GM23338 (cell line): ENCODE measurements around the gene ADGRD1. TPM values are rescaled to one million over a fixed set of nuclear protein-coding genes. Genes with fewer than 3 reads are reported as not detected.

Experiments used
- ATAC-seq: fragments of 200-7000 bp; cut with Tn5 transposase; 3 replicates; pipeline ENCODE4 v1.9.1; 2020
- DNase-seq: peaks from one replicate; pipeline ENCODE4 v3.0.0-alpha.2; 2015; ENCODE audit warnings: low spot score
- H2AFZ ChIP-seq: fragments of 200-600 bp; sonication (generic); 2 replicates; pipeline ENCODE4 v1.8.0; 2016; ENCODE audit warnings: antibody characterized with exemption, mild to moderate bottlenecking, moderate library complexity
- H3F3A ChIP-seq: fragments of 200-600 bp; sonication (generic); replicated peaks from 2 replicates; pipeline ENCODE4 v1.8.0; 2017; ENCODE audit warnings: antibody characterized with exemption, mixed run types, low read depth
- H3K27ac ChIP-seq: fragments of 200-600 bp; sonication (generic); 2 replicates; pipeline ENCODE4 v1.6.1; 2016; ENCODE audit warnings: low read depth
- H3K27me3 ChIP-seq: fragments of 200-600 bp; sonication (generic); 2 replicates; pipeline ENCODE4 v1.8.0; 2016; ENCODE audit warnings: mild to moderate bottlenecking, mixed run types, moderate library complexity; ENCODE audit not compliant: insufficient read depth
- H3K36me3 ChIP-seq: fragments of 200-600 bp; sonication (generic); 2 replicates; pipeline ENCODE4 v1.8.0; 2016; ENCODE audit warnings: mild to moderate bottlenecking; ENCODE audit not compliant: insufficient read depth
- H3K4me1 ChIP-seq: fragments of 200-600 bp; sonication (generic); 2 replicates; pipeline ENCODE4 v1.8.0; 2016; ENCODE audit warnings: mild to moderate bottlenecking, moderate library complexity; ENCODE audit not compliant: insufficient read depth
- H3K4me2 ChIP-seq: fragments of 200-600 bp; sonication (generic); 2 replicates; pipeline ENCODE4 v1.7.1; 2017; ENCODE audit warnings: mixed run types
- H3K4me3 ChIP-seq: fragments of 200-600 bp; sonication (generic); 2 replicates; pipeline ENCODE4 v1.6.1; 2016; ENCODE audit warnings: mixed run types
- H3K79me2 ChIP-seq: fragments of 200-600 bp; sonication (generic); replicated peaks from 2 replicates; pipeline ENCODE4 v1.8.0; 2017; ENCODE audit warnings: mild to moderate bottlenecking; ENCODE audit not compliant: insufficient read depth
- H3K9me2 ChIP-seq: fragments of 200-600 bp; sonication (generic); 2 replicates; pipeline ENCODE4 v1.8.0; 2017; ENCODE audit not compliant: insufficient read depth
- H4K20me1 ChIP-seq: fragments of 200-600 bp; sonication (generic); replicated peaks from 2 replicates; pipeline ENCODE4 v1.8.0; 2017; ENCODE audit warnings: mild to moderate bottlenecking; ENCODE audit not compliant: insufficient read depth
- H3K27ac Mint-ChIP-seq: 2 replicates; pipeline ENCODE4 v1.8.0; 2020; ENCODE audit warnings: inconsistent platforms, mild to moderate bottlenecking, moderate library complexity, mixed read lengths
- H3K27me3 Mint-ChIP-seq: 3 replicates; pipeline ENCODE4 v1.8.0; 2022; ENCODE audit warnings: low read depth, mild to moderate bottlenecking, moderate library complexity, mixed read lengths, inconsistent platforms; ENCODE audit not compliant: insufficient read depth, poor library complexity
- H3K36me3 Mint-ChIP-seq: 3 replicates; pipeline ENCODE4 v1.8.0; 2021; ENCODE audit warnings: low read depth, mild to moderate bottlenecking, inconsistent platforms, moderate library complexity, mixed read lengths
- H3K4me1 Mint-ChIP-seq: 3 replicates; pipeline ENCODE4 v1.8.0; 2020; ENCODE audit warnings: mild to moderate bottlenecking, inconsistent platforms, mixed read lengths
- H3K4me3 Mint-ChIP-seq: 3 replicates; pipeline ENCODE4 v1.8.0; 2021; ENCODE audit warnings: moderate library complexity, mild to moderate bottlenecking, inconsistent platforms, mixed read lengths
- H3K9me3 Mint-ChIP-seq: 3 replicates; pipeline ENCODE4 v1.8.0; 2020; ENCODE audit warnings: moderate library complexity, mild to moderate bottlenecking, inconsistent platforms, mixed read lengths
- CREB1 ChIP-seq: fragments of 250-450 bp; sonication (Bioruptor Pico); IDR thresholded peaks from 2 replicates; pipeline ENCODE4 v1.5.0; 2020; ENCODE audit warnings: low read depth, mild to moderate bottlenecking, moderate library complexity
- EZH2 ChIP-seq: fragments of 200-600 bp; sonication (generic); IDR thresholded peaks from one replicate; pipeline ENCODE4 v1.8.0; 2017; ENCODE audit warnings: antibody characterized with exemption, mild to moderate bottlenecking, low read depth; ENCODE audit not compliant: unreplicated experiment
- EZH2phosphoT487 ChIP-seq: fragments of 200-600 bp; sonication (generic); IDR thresholded peaks from one replicate; pipeline ENCODE4 v1.8.1; 2018; ENCODE audit warnings: antibody characterized with exemption; ENCODE audit not compliant: unreplicated experiment
- JUNB ChIP-seq: IDR thresholded peaks from one replicate; pipeline ENCODE4 v1.6.1; 2016; ENCODE audit warnings: antibody characterized with exemption; ENCODE audit not compliant: unreplicated experiment
- NANOG ChIP-seq: IDR thresholded peaks from 2 replicates; pipeline ENCODE4 v1.6.1; 2016; ENCODE audit warnings: antibody characterized with exemption, borderline replicate concordance
- POLR2AphosphoS5 ChIP-seq: IDR thresholded peaks from 2 replicates; pipeline ENCODE4 v1.6.1; 2016; ENCODE audit warnings: antibody characterized with exemption, low read depth
- STAT1 ChIP-seq: IDR thresholded peaks from one replicate; pipeline ENCODE4 v1.6.1; 2016; ENCODE audit warnings: antibody characterized with exemption; ENCODE audit not compliant: unreplicated experiment
- ZNF114 ChIP-seq: fragments of 250-450 bp; sonication (Bioruptor Pico); IDR thresholded peaks from 2 replicates; pipeline ENCODE4 v1.5.0; 2020; ENCODE audit warnings: mild to moderate bottlenecking, moderate library complexity
- ZNF331 ChIP-seq: fragments of 250-450 bp; sonication (Bioruptor Pico); IDR thresholded peaks from 2 replicates; pipeline ENCODE4 v1.5.0; 2020; ENCODE audit warnings: low read depth, mild to moderate bottlenecking, moderate library complexity
- ZNF462 ChIP-seq: fragments of 250-450 bp; sonication (Bioruptor Pico); IDR thresholded peaks from 2 replicates; pipeline ENCODE4 v1.5.0; 2020; ENCODE audit warnings: mild to moderate bottlenecking, moderate library complexity
- polyA plus RNA-seq: library from polyadenylated mRNA; unstranded; fragments of >200 nt; fragmentation: Nextera tagmentation; extraction: Ambion mirVana; gene quantifications from 2 replicates; pipeline ENCODE4 v1.2.1, GENCODE V29; 2016
- total RNA-seq: library from RNA; depleted of rRNA; stranded (reverse); fragments of >200 nt; shearing (Covaris generic); gene quantifications from 2 replicates; pipeline ENCODE4 v1.2.3, GENCODE V29; 2014
- TF ChIP-seq, protein P1 (sequence below): IDR thresholded peaks from 2 replicates; pipeline ENCODE4 v1.6.1; 2016; ENCODE audit warnings: antibody characterized with exemption
- TF ChIP-seq, protein P2 (sequence below): IDR thresholded peaks from one replicate; pipeline ENCODE4 v1.6.1; 2018; ENCODE audit warnings: antibody characterized with exemption; ENCODE audit not compliant: unreplicated experiment
- TF ChIP-seq, protein P3 (sequence below), 2 experiments: fragments of 200-600 bp in 1 of 2; sonication (generic) in 1 of 2; conservative IDR thresholded peaks; 2 replicates each; pipeline versions ENCODE4 v1.5.1 to v1.6.1; 2016 to 2017; ENCODE audit warnings: antibody characterized with exemption in 2 of 2, low read depth in 2 of 2, mild to moderate bottlenecking in 2 of 2, moderate library complexity in 1 of 2

ADGRD1 gene
- total and polyA plus RNA-seq, 2 experiments from 2014 or later, result 1.4 TPM; not detected in 1

- no peak for TF ChIP-seq ZNF462
Measured at GRCh38 chr12:130973109-130973508, 19.4 kb downstream of the ADGRD1 start (continued).

DNA sequence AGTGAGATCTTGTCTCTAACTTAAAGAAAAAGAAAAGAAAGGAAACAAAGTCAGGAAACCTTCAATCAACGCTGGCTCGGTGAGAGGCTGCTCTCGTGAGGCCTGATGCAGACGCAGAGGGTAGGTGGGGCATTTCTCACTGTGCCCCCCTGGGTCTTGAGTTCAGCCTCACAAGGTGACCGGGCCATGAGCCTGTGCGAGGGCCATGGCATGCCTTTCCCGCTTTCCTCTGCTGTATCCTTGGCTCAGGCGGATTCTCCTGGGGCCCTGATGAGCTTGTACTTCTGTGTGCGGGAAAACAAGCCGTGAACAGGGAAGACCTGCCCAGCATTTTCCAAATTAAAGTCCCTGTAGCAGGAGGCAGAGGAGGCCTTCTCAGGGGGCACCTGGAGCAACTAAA lies 20.2 kb downstream of the ADGRD1 start:
- no peak overlapping the region for H3K4me2 ChIP-seq
- no peaks in the 10 kb centered on the region for H3F3A ChIP-seq
- H3K36me3 Mint-ChIP-seq, result no peaks in the 10 kb centered on the region
- no peaks in the 10 kb centered on the region for H3K9me3 Mint-ChIP-seq
- H2AFZ ChIP-seq, result no peak overlapping the region
- H3K27me3 ChIP-seq, result no peaks in the 10 kb centered on the region
- H3K36me3 ChIP-seq, result no peaks in the 10 kb centered on the region
- no peak overlapping the region for H3K4me3 Mint-ChIP-seq
- no peak overlapping the region for H3K27ac Mint-ChIP-seq
- H3K27me3 Mint-ChIP-seq, result peaks cover 7% of the 10 kb centered on the region
- no peaks in the 10 kb centered on the region for H3K9me2 ChIP-seq
- no peaks in the 10 kb centered on the region for H3K4me1 ChIP-seq
- no peaks in the 10 kb centered on the region for H4K20me1 ChIP-seq
- ATAC-seq (no peak), DNase-seq (no peak)
- no peak overlapping the region for H3K4me3 ChIP-seq
- no peak overlapping the region for H3K27ac ChIP-seq
- no peaks in the 10 kb centered on the region for H3K79me2 ChIP-seq
- 0 out of 3 replicates have a peak, but pooled peaks cover 3% of the 10 kb centered on the region for H3K4me1 Mint-ChIP-seq
- TF ChIP-seq ZNF331 (CRISPR knock-in tag) (no peak), JUNB (no peak), POLR2AphosphoS5 (no peak), EZH2 (no peak), STAT1 (no peak), CREB1 (CRISPR knock-in tag) (no peak), ZNF114 (CRISPR knock-in tag) (no peak), NANOG (no peak), EZH2phosphoT487 (no peak)
- TF ChIP-seq, protein P1, sequence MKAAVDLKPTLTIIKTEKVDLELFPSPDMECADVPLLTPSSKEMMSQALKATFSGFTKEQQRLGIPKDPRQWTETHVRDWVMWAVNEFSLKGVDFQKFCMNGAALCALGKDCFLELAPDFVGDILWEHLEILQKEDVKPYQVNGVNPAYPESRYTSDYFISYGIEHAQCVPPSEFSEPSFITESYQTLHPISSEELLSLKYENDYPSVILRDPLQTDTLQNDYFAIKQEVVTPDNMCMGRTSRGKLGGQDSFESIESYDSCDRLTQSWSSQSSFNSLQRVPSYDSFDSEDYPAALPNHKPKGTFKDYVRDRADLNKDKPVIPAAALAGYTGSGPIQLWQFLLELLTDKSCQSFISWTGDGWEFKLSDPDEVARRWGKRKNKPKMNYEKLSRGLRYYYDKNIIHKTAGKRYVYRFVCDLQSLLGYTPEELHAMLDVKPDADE, result no peak
- TF ChIP-seq, protein P2, sequence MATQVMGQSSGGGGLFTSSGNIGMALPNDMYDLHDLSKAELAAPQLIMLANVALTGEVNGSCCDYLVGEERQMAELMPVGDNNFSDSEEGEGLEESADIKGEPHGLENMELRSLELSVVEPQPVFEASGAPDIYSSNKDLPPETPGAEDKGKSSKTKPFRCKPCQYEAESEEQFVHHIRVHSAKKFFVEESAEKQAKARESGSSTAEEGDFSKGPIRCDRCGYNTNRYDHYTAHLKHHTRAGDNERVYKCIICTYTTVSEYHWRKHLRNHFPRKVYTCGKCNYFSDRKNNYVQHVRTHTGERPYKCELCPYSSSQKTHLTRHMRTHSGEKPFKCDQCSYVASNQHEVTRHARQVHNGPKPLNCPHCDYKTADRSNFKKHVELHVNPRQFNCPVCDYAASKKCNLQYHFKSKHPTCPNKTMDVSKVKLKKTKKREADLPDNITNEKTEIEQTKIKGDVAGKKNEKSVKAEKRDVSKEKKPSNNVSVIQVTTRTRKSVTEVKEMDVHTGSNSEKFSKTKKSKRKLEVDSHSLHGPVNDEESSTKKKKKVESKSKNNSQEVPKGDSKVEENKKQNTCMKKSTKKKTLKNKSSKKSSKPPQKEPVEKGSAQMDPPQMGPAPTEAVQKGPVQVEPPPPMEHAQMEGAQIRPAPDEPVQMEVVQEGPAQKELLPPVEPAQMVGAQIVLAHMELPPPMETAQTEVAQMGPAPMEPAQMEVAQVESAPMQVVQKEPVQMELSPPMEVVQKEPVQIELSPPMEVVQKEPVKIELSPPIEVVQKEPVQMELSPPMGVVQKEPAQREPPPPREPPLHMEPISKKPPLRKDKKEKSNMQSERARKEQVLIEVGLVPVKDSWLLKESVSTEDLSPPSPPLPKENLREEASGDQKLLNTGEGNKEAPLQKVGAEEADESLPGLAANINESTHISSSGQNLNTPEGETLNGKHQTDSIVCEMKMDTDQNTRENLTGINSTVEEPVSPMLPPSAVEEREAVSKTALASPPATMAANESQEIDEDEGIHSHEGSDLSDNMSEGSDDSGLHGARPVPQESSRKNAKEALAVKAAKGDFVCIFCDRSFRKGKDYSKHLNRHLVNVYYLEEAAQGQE, result no peak
- TF ChIP-seq, protein P3, sequence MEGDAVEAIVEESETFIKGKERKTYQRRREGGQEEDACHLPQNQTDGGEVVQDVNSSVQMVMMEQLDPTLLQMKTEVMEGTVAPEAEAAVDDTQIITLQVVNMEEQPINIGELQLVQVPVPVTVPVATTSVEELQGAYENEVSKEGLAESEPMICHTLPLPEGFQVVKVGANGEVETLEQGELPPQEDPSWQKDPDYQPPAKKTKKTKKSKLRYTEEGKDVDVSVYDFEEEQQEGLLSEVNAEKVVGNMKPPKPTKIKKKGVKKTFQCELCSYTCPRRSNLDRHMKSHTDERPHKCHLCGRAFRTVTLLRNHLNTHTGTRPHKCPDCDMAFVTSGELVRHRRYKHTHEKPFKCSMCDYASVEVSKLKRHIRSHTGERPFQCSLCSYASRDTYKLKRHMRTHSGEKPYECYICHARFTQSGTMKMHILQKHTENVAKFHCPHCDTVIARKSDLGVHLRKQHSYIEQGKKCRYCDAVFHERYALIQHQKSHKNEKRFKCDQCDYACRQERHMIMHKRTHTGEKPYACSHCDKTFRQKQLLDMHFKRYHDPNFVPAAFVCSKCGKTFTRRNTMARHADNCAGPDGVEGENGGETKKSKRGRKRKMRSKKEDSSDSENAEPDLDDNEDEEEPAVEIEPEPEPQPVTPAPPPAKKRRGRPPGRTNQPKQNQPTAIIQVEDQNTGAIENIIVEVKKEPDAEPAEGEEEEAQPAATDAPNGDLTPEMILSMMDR (conservative IDR thresholded peaks at IDR 0.05; ENCODE audit: low read depth in 2 of 2), result no peak
